Fibroblast of lung (primary cell): ENCODE data around the gene ATG14. TPM values are rescaled to one million over a fixed set of nuclear protein-coding genes. Genes with fewer than 3 reads are reported as not detected.
"Not testable (repeated sequence)": the region's sequence is repeated elsewhere in the genome, so short reads cannot be mapped to it uniquely, and the experiment has no call there.

Experiments
- DNase-seq, 2 donors: peaks; one replicate each; pipeline versions ENCODE4 v3.0.0 to v3.0.0-alpha.2; 2010; ENCODE audit warnings: low read depth in 2 of 2
- H2AFZ ChIP-seq: 2 replicates; pipeline ENCODE4 v1.5.1; 2012; ENCODE audit warnings: low read length, control low read depth, inconsistent platforms
- H3K27ac ChIP-seq: 2 replicates; pipeline ENCODE4 v1.5.1; 2011; ENCODE audit warnings: low read length, control low read depth; ENCODE audit not compliant: insufficient read depth
- H3K27me3 ChIP-seq: 2 replicates; pipeline ENCODE4 v1.5.1; 2011; ENCODE audit warnings: mild to moderate bottlenecking, low read length; ENCODE audit not compliant: control insufficient read depth, insufficient read depth
- H3K36me3 ChIP-seq: 2 replicates; pipeline ENCODE4 v1.5.1; 2011; ENCODE audit warnings: low read length; ENCODE audit not compliant: control insufficient read depth, insufficient read depth
- H3K4me1 ChIP-seq: 2 replicates; pipeline ENCODE4 v1.5.1; 2011; ENCODE audit warnings: low read length; ENCODE audit not compliant: control insufficient read depth, insufficient read depth; ENCODE audit errors: extremely low read depth
- H3K4me2 ChIP-seq: 2 replicates; pipeline ENCODE4 v1.5.1; 2011; ENCODE audit warnings: low read length, control low read depth; ENCODE audit not compliant: insufficient read depth; ENCODE audit errors: extremely low read depth
- H3K4me3 ChIP-seq, 4 experiments: fragments of 200-600 bp in 1 of 4; sonication (generic) in 1 of 4; replicated peaks in 1 of 4; 2 replicates each; pipeline ENCODE4 v1.5.1; 2011 to 2016; ENCODE audit warnings: low read length in 4 of 4, low read depth in 3 of 4, mild to moderate bottlenecking in 3 of 4, control low read depth in 2 of 4, inconsistent platforms in 1 of 4, mixed read lengths in 1 of 4; ENCODE audit not compliant: insufficient read depth in 1 of 4; ENCODE audit errors: control extremely low read depth in 1 of 4
- H3K79me2 ChIP-seq: 2 replicates; pipeline ENCODE4 v1.5.1; 2012; ENCODE audit warnings: mild to moderate bottlenecking, low read length, inconsistent platforms; ENCODE audit not compliant: control insufficient read depth, insufficient read depth
- H3K9ac ChIP-seq: 2 replicates; pipeline ENCODE4 v1.5.1; 2011; ENCODE audit warnings: mild to moderate bottlenecking, low read length, control low read depth; ENCODE audit not compliant: insufficient read depth
- H3K9me3 ChIP-seq: 2 replicates; pipeline ENCODE4 v1.5.1; 2012; ENCODE audit warnings: low read depth, low read length; ENCODE audit not compliant: control insufficient read depth, insufficient read depth
- H4K20me1 ChIP-seq: 2 replicates; pipeline ENCODE4 v1.5.1; 2011; ENCODE audit warnings: low read length; ENCODE audit not compliant: control insufficient read depth, insufficient read depth; ENCODE audit errors: extremely low read depth
- EZH2 ChIP-seq: IDR thresholded peaks from 2 replicates; pipeline ENCODE4 v1.5.1; 2012; ENCODE audit warnings: low read length, control low read depth, mild to moderate bottlenecking; ENCODE audit errors: missing control alignments
- polyA minus RNA-seq: library from RNA; depleted of rRNA, polyadenylated mRNA; stranded (reverse); fragments of >200 nt; gene quantifications from 2 replicates; pipeline ENCODE4 v1.2.3, GENCODE V29; 2011; ENCODE audit warnings: low replicate concordance
- polyA plus RNA-seq, 2 donors: library from polyadenylated mRNA; depleted of rRNA in 1 of 2; stranded (reverse) in 1 of 2; unstranded in 1 of 2; fragments of >200 nt; gene quantifications; 2 replicates each; pipeline ENCODE4 v1.2.1, GENCODE V29; 2011 to 2012; ENCODE audit warnings: missing spikeins in 1 of 2
- total RNA-seq: library from RNA; depleted of rRNA; stranded (reverse); fragments of >200 nt; gene quantifications from 2 replicates; pipeline ENCODE4 v1.2.1, GENCODE V29; 2014
- TF ChIP-seq, protein P1 (sequence below), 2 donors: IDR thresholded peaks in 1 of 2; conservative IDR thresholded peaks in 1 of 2; 1 replicate in 1 of 2; 2 replicates in 1 of 2; pipeline ENCODE4 v1.5.1; 2011 to 2012; ENCODE audit warnings: low read length in 2 of 2, control low read depth in 1 of 2, inconsistent platforms in 1 of 2, low read depth in 1 of 2, mild to moderate bottlenecking in 1 of 2

Gene ATG14
- total RNA-seq (18.5 and 21.6 TPM in 2 replicates), polyA plus RNA-seq (7.2 and 9.9 TPM in 2 replicates), polyA minus RNA-seq (6.2 and 7.4 TPM in 2 replicates)
- 5.9 and 8.4 TPM in 2 replicates for polyA plus RNA-seq (2012)

DNA sequence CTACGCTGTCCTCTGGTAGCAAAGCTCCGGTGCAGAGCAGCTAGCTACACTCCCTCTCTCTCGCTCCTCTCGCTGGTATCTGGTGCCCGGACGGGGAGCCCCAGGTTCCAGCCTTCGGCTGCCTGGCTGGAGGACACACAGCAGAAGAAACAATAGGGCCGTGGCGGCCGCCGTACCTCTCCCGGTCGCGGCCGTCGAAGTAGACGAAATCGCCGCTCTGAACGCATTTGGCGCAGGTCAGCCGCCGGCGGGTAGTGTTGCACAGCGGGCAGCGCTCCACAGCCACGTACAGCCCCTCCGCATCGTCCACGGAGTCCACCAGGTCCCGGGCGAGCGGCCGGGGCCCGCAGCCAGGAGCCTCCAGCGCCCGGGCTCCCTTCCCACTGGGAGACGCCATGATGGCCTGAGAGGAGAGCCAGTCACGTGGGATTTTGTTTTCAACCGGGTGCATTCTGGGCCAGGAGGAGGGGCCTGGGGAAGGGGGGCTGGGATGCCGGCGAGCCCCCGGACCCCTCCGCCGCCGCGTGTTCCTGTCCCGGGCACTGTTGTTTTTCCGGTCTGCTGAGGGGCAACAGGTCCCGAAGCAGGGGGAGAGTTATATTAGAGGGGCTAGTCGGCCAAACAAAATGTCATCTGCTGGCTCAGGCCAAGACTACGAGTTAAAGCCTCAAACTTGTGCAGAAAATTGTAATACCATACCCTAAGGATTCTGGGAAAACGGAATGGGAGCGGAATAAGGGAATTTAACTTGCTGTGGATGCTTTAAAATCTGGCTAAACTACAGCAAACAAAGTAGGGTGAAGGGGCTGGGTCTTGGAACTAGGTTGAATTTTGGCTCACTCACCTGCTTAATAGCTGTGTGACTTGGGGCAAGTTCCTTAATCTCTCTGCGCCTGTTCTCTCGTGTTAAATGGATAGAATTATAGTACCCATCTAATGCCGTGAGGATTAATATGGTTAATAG, at the start of gene ATG14:
TSS of gene ATG14 (minus strand) at position 405 of the 964 bp plus-strand sequence. CDS start at position 397, 8 bp downstream.
- Histone ChIP-seq H3K36me3 (no peaks in the 10 kb centered on the region), H3K4me1 (peaks cover 5% of the 10 kb centered on the region), H3K4me3 (peak within 1 kb of the TSS; percentile 90 to 97 (median 96)), H3K27ac (peak within 1 kb of the TSS; percentile 82), H3K4me2 (peak within 1 kb of the TSS; percentile 94), H3K27me3 (no peaks in the 10 kb centered on the region), H3K9ac (peak within 1 kb of the TSS; percentile 90), H3K79me2 (peaks cover 30% of the 10 kb centered on the region), H4K20me1 (no peaks in the 10 kb centered on the region), H3K9me3 (no peaks in the 10 kb centered on the region), H2AFZ (peak within 1 kb of the TSS; percentile 95)
- TF ChIP-seq EZH2: no peak
- TF ChIP-seq, protein P1, sequence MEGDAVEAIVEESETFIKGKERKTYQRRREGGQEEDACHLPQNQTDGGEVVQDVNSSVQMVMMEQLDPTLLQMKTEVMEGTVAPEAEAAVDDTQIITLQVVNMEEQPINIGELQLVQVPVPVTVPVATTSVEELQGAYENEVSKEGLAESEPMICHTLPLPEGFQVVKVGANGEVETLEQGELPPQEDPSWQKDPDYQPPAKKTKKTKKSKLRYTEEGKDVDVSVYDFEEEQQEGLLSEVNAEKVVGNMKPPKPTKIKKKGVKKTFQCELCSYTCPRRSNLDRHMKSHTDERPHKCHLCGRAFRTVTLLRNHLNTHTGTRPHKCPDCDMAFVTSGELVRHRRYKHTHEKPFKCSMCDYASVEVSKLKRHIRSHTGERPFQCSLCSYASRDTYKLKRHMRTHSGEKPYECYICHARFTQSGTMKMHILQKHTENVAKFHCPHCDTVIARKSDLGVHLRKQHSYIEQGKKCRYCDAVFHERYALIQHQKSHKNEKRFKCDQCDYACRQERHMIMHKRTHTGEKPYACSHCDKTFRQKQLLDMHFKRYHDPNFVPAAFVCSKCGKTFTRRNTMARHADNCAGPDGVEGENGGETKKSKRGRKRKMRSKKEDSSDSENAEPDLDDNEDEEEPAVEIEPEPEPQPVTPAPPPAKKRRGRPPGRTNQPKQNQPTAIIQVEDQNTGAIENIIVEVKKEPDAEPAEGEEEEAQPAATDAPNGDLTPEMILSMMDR (conservative IDR thresholded peaks at IDR 0.05 in 1 of 2, IDR thresholded peaks at IDR 0.05 in 1 of 2; ENCODE audit: low read depth in 1 of 2, low read length in 2 of 2): no peak
- DNase-seq: peak; percentile 76 to 84

DNA sequence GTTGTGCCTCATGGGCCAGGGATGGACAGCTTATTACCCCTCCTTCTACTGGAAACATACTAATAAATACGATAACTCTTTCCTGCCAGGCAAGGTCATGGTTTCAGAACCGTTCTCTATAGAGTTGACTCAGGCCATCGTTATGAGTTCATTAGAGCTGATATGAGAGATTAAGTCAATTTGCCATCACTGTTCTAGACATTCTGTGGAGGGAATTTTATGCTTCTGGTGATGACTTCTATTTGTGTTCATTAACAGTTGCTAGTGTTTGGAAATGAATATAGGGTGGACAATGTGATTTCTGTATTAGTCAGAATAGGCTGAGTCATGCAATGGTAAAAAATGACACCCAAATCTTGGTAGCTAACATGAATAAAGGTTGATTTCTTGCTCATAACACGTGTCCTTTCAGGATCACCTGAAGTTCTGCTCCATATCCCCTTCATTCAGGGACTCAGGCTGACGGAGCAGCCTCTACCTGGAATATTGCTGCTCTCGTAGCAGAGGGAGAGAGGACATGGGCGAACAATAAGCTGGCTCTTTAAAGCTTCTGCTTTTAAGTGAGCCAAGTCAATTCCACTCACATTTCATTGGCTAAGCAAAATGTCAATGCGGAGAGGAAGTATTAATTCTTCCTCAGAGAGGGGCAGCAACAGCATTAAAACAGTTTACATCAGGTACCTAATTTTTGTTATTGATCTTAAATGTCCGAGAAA, 47.3 kb upstream of the ATG14 start:
- TF ChIP-seq EZH2: no peak
- TF ChIP-seq, protein P1 (conservative IDR thresholded peaks at IDR 0.05 in 1 of 2, IDR thresholded peaks at IDR 0.05 in 1 of 2; ENCODE audit: low read depth in 1 of 2, low read length in 2 of 2): no peak

DNA sequence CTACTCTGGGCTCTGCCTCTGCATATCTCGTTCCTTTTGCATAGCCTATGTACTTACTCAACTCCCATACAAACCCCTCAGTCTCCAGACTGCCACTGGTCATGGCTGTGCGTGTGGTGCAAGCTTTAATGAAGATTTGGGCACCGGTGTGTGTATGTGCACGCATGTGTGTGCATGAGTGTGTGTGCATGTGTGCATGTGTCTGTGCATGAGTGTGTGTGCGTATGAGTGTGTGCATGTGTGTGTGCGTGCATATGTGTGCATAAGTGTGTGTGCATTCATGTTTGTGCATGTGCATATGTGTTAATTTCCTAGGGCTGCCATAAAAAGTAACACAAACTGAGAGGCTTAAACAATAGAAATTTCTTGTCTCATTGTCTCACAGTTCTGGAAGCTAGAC, 45.9 kb upstream of the ATG14 start:
- H4K20me1 ChIP-seq: no peaks in the 10 kb centered on the region
- no peak overlapping the region for H3K27ac ChIP-seq
- no peaks in the 10 kb centered on the region for H3K79me2 ChIP-seq
- no peak overlapping the region for H3K4me3 ChIP-seq
- H3K9me3 ChIP-seq: no peaks in the 10 kb centered on the region
- H3K9ac ChIP-seq: no peak overlapping the region
- no peaks in the 10 kb centered on the region for H3K36me3 ChIP-seq
- no peak overlapping the region for H2AFZ ChIP-seq
- H3K4me2 ChIP-seq: no peak overlapping the region
- no peak for DNase-seq
- H3K27me3 ChIP-seq: no peaks in the 10 kb centered on the region
- TF ChIP-seq EZH2: no peak
- TF ChIP-seq, protein P1 (conservative IDR thresholded peaks at IDR 0.05 in 1 of 2, IDR thresholded peaks at IDR 0.05 in 1 of 2; ENCODE audit: low read depth in 1 of 2, low read length in 2 of 2): no peak
- peaks cover 4% of the 10 kb centered on the region for H3K4me1 ChIP-seq

More for the DNA sequence above, 47.3 kb upstream of the ATG14 start:
- no peak overlapping the region for H3K9ac ChIP-seq
- no peak overlapping the region for H3K27ac ChIP-seq
- no peaks in the 10 kb centered on the region for H3K79me2 ChIP-seq
- H3K36me3 ChIP-seq: no peaks in the 10 kb centered on the region
- peak; percentile 29 to 68 for DNase-seq
- no peaks in the 10 kb centered on the region for H3K27me3 ChIP-seq
- H3K4me2 ChIP-seq: no peak overlapping the region
- no peak overlapping the region for H3K4me3 ChIP-seq
- peaks cover 1% of the 10 kb centered on the region for H3K4me1 ChIP-seq
- no peak overlapping the region for H2AFZ ChIP-seq
- H3K9me3 ChIP-seq: no peaks in the 10 kb centered on the region
- H4K20me1 ChIP-seq: no peaks in the 10 kb centered on the region

- not testable (repeated sequence) for H3K9ac ChIP-seq, H3K4me3 ChIP-seq, H2AFZ ChIP-seq, H3K79me2 ChIP-seq, DNase-seq, H3K9me3 ChIP-seq, H3K27me3 ChIP-seq, H4K20me1 ChIP-seq, H3K27ac ChIP-seq, H3K36me3 ChIP-seq, H3K4me2 ChIP-seq, H3K4me1 ChIP-seq
Measured at GRCh38 chr14:55456411-55456810, 44.8 kb upstream of the ATG14 start.
